Thyroid gland (tissue), 4 donors: ENCODE measurements around the gene CD55. TPM values are rescaled to one million over a fixed set of nuclear protein-coding genes. Genes with fewer than 3 reads are reported as not detected.

Experiments used
- DNase-seq, 2 donors: peaks; one replicate each; pipeline ENCODE4 v3.0.0-alpha.2; 2019
- H3K27ac ChIP-seq, 3 donors: fragments of 200-600 bp; sonication (generic); 1 replicate in 2 of 3; 2 replicates in 1 of 3; pipeline ENCODE4 v1.5.1; 2016 to 2019; ENCODE audit warnings: mild to moderate bottlenecking in 1 of 3, moderate library complexity in 1 of 3
- H3K27me3 ChIP-seq: fragments of 200-600 bp; sonication (generic); one replicate; pipeline ENCODE4 v1.5.1; 2019
- H3K36me3 ChIP-seq, 2 donors: fragments of 200-600 bp; sonication (generic); one replicate each; pipeline ENCODE4 v1.5.1; 2016 to 2019
- H3K4me1 ChIP-seq, 2 donors: fragments of 200-600 bp; sonication (generic); one replicate each; pipeline ENCODE4 v1.5.1; 2017 to 2019
- H3K4me3 ChIP-seq, 3 donors: fragments of 200-600 bp; sonication (generic); replicated peaks in 1 of 3; 1 replicate in 2 of 3; 2 replicates in 1 of 3; pipeline ENCODE4 v1.5.1; 2016; ENCODE audit warnings: mild to moderate bottlenecking in 1 of 3
- H3K9me3 ChIP-seq: fragments of 200-600 bp; sonication (generic); one replicate; pipeline ENCODE4 v1.5.1; 2017
- CTCF ChIP-seq, 6 experiments: fragments of 200-600 bp in 3 of 6; fragments of 450-650 bp in 3 of 6; sonication (generic) in 3 of 6; IDR thresholded peaks; one replicate each; pipeline ENCODE4 v1.5.1; 2016 to 2019; ENCODE audit warnings: antibody characterized with exemption in 6 of 6, mild to moderate bottlenecking in 2 of 6, inconsistent platforms in 1 of 6, moderate library complexity in 1 of 6
- POLR2A ChIP-seq, 2 donors: fragments of 450-650 bp; IDR thresholded peaks; one replicate each; pipeline ENCODE4 v1.6.1; 2017; ENCODE audit warnings: antibody characterized with exemption in 2 of 2, mild to moderate bottlenecking in 2 of 2, moderate library complexity in 1 of 2
- WGBS, 2 donors: methylation state at CpG; one replicate each; pipeline ENCODE4 v1.1.5; 2017; 5-methylcytosine and 5-hydroxymethylcytosine counted together
- intact Hi-C: fragments of 100-400 bp; cut with DNase I; formaldehyde crosslinking; loops from one replicate; pipeline ENCODE4 v1.15.1; 2023
- total RNA-seq, 4 donors: library from RNA; depleted of rRNA; stranded (reverse); fragments of >200 nt; gene quantifications; one replicate each; pipeline ENCODE4 v1.2.3, GENCODE V29; 2016

Gene CD55
- total RNA-seq, 4 donors from 2014 or later: 29.7 to 61.9 (median 43.3) TPM

GRCh38 chr1:207280706-207281105 lies 40.8 kb upstream of the CD55 start:
- intact Hi-C loops: no loop called here
- no peak overlapping the region for H3K27ac ChIP-seq
- 95 to 97% methylated on average over 3 of the region's 3 CpGs for WGBS, 2 donors

GRCh38 chr1:207282058-207282457 lies 39.4 kb upstream of the CD55 start:
- H3K36me3 ChIP-seq: no peaks in the 10 kb centered on the region
- TF ChIP-seq CTCF (IDR thresholded peaks at IDR 0.05) (no peak), POLR2A (IDR thresholded peaks at IDR 0.05) (no peak)
- H3K27ac ChIP-seq: peak overlapping the region in 1 of 3 donors; percentile 5
- DNase-seq: no peak
- H3K4me3 ChIP-seq: no peak overlapping the region
- intact Hi-C loops: no loop called here
- H3K9me3 ChIP-seq: no peaks in the 10 kb centered on the region
- 70 to 78% methylated on average over 2 of the region's 2 CpGs for WGBS, 2 donors
- peaks cover 0 to 4% of the 10 kb centered on the region in 2 donors for H3K4me1 ChIP-seq
- no peaks in the 10 kb centered on the region for H3K27me3 ChIP-seq

More at GRCh38 chr1:207280706-207281105, 40.8 kb upstream of the CD55 start:
- Histone ChIP-seq H3K27me3 (no peaks in the 10 kb centered on the region), H3K4me3 (no peak overlapping the region), H3K4me1 (peaks cover 0 to 4% of the 10 kb centered on the region in 2 donors), H3K9me3 (no peaks in the 10 kb centered on the region), H3K36me3 (no peaks in the 10 kb centered on the region)
- no peak for DNase-seq
- TF ChIP-seq POLR2A (IDR thresholded peaks at IDR 0.05) (no peak), CTCF (IDR thresholded peaks at IDR 0.05) (no peak)

- no peak overlapping the region for H3K4me3 ChIP-seq
- peak in 1 of 2 donors; percentile 9 for DNase-seq
- no peak for TF ChIP-seq POLR2A (IDR thresholded peaks at IDR 0.05)
- no peak for TF ChIP-seq CTCF (IDR thresholded peaks at IDR 0.05)
- no peaks in the 10 kb centered on the region for H3K9me3 ChIP-seq
- intact Hi-C loops: no loop called here
- WGBS, 2 donors: 76 to 77% methylated on average over 2 of the region's 2 CpGs
- peak overlapping the region in 1 of 3 donors; percentile 5 for H3K27ac ChIP-seq
- peaks cover 0 to 4% of the 10 kb centered on the region in 2 donors for H3K4me1 ChIP-seq
- H3K36me3 ChIP-seq: no peaks in the 10 kb centered on the region
- no peaks in the 10 kb centered on the region for H3K27me3 ChIP-seq
Measured at GRCh38 chr1:207282496-207283380, 38.7 kb upstream of the CD55 start.

DNA sequence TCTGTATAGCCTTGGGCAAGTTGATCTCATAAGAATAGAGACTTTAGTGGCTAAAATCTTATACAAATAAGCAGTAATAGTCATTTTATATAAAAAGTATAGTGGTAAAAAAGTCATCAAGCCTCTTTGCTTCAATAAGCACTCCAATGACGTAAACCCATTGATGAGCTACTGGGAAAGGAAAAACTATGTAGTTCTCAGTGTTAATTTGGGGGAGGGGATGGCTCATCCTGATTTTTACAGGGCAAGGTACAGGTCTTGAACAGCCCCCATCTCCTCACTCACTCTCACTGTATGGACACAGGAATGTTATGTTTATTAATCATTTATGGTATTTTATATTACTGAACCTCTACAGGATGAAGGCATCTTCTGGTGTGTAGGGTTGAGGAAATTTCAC lies 38.1 kb upstream of the CD55 start:
- Histone ChIP-seq H3K27me3 (no peaks in the 10 kb centered on the region), H3K36me3 (no peaks in the 10 kb centered on the region), H3K27ac (no peak overlapping the region), H3K9me3 (no peaks in the 10 kb centered on the region), H3K4me1 (peaks cover 0 to 9% of the 10 kb centered on the region in 2 donors), H3K4me3 (no peak overlapping the region)
- TF ChIP-seq CTCF (IDR thresholded peaks at IDR 0.05): no peak
- no peak for TF ChIP-seq POLR2A (IDR thresholded peaks at IDR 0.05)
- no peak for DNase-seq
- WGBS, 2 donors: 91 to 100% methylated on average over 1 of the region's 1 CpG
- intact Hi-C loops: no loop called here

- H3K9me3 ChIP-seq: no peaks in the 10 kb centered on the region
- no peak overlapping the region for H3K27ac ChIP-seq
- no peak overlapping the region for H3K4me3 ChIP-seq
- DNase-seq: no peak
- TF ChIP-seq CTCF (IDR thresholded peaks at IDR 0.05) (no peak), POLR2A (IDR thresholded peaks at IDR 0.05) (no peak)
- no peaks in the 10 kb centered on the region for H3K36me3 ChIP-seq
- H3K27me3 ChIP-seq: no peaks in the 10 kb centered on the region
- peaks cover 0 to 10% of the 10 kb centered on the region in 2 donors for H3K4me1 ChIP-seq
- 57 to 68% methylated on average over 5 of the region's 5 CpGs for WGBS, 2 donors
- intact Hi-C loops: no loop called here
Measured at GRCh38 chr1:207284209-207284897, 37.1 kb upstream of the CD55 start.
